Left lung (tissue), 10 donors: ENCODE data around the gene AGTRAP. TPM values are rescaled to one million over a fixed set of nuclear protein-coding genes. Genes with fewer than 3 reads are reported as not detected.

ENCODE experiments used
- ATAC-seq: fragments of 200-7000 bp; cut with Tn5 transposase; one replicate; pipeline ENCODE4 v1.9.1; 2020; ENCODE audit warnings: moderate library complexity
- DNase-seq, 4 donors: peaks; one replicate each; pipeline ENCODE4 v3.0.0-alpha.2; 2013 to 2020
- H3K27ac ChIP-seq, 2 donors: fragments of 200-600 bp; sonication (generic) in 1 of 2; one replicate each; pipeline versions ENCODE4 v1.5.0 to v1.8.0; 2020 to 2021
- H3K27me3 ChIP-seq, 2 donors: fragments of 200-600 bp; sonication (generic) in 1 of 2; one replicate each; pipeline versions ENCODE4 v1.5.0 to v1.8.0; 2020 to 2021
- H3K36me3 ChIP-seq, 2 donors: fragments of 200-600 bp; sonication (generic) in 1 of 2; one replicate each; pipeline versions ENCODE4 v1.5.0 to v1.8.0; 2020 to 2021
- H3K4me1 ChIP-seq, 2 donors: fragments of 200-600 bp; one replicate each; pipeline ENCODE4 v1.8.0; 2021
- H3K4me3 ChIP-seq, 2 donors: fragments of 200-600 bp; sonication (generic) in 1 of 2; one replicate each; pipeline versions ENCODE4 v1.5.0 to v1.8.0; 2020 to 2021; ENCODE audit warnings: mild to moderate bottlenecking in 1 of 2
- H3K9me3 ChIP-seq, 2 donors: fragments of 200-600 bp; sonication (generic) in 1 of 2; one replicate each; pipeline versions ENCODE4 v1.5.0 to v1.8.0; 2020 to 2021
- intact Hi-C, 2 donors: fragments of 100-400 bp; cut with DNase I; formaldehyde crosslinking; loops; one replicate each; pipeline versions ENCODE4 v1.11.2 to v1.14.2; 2022
- polyA plus RNA-seq, 6 donors: library from polyadenylated mRNA; unstranded; fragments of 120-200 nt; gene quantifications; one replicate each; pipeline ENCODE4 v1.2.1, GENCODE V29; 2013; ENCODE audit not compliant: insufficient read length in 6 of 6
- total RNA-seq, 2 donors: library from RNA; stranded (reverse); fragmentation: NEBNext Ultra II Directional; extraction: Animal tissue kit (Norgen Biotek cat#: 25700); gene quantifications; one replicate each; pipeline ENCODE4 v1.2.1, GENCODE V29; 2021
- TF ChIP-seq, protein P1 (sequence below), 2 donors: fragments of 200-600 bp; sonication (generic) in 1 of 2; IDR thresholded peaks; one replicate each; pipeline versions ENCODE4 v1.5.0 to v1.8.0; 2021; ENCODE audit warnings: antibody characterized with exemption in 2 of 2
- donor health status: DM: no; HTN: yes; CAD: no.
- donor health status: DM: no; HTN: no; CAD: no.

Gene AGTRAP
- total and polyA plus RNA-seq, 8 donors = 24.7 to 95.8 (median 28.3) TPM

DNA sequence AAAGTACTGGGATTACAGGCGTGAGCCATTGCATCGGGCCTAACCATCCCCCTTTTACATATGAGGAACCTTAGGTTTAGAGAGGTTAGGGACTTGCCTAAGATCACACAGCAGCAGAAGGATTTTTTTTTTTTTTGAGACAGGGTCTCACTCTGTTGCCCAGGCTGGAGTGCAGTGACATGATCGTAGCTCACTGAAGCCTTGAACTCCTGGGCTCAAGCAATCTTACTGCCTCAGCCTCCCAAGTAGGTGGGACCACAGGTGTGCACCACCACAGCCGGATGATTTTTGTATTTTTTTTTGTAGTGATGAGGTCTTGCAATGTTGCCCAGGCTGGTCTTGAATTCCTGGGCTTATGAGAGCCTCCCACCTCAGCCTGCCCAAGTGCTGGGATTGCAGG, 23.9 kb downstream of the AGTRAP start:
- Histone ChIP-seq H3K4me1 (peaks cover 0 to 6% of the 10 kb centered on the region in 2 donors), H3K4me3 (no peak overlapping the region), H3K9me3 (no peaks in the 10 kb centered on the region), H3K27ac (no peak overlapping the region), H3K36me3 (no peaks in the 10 kb centered on the region), H3K27me3 (peaks cover 8 to 21% of the 10 kb centered on the region in 2 donors)
- intact Hi-C loops = no loop called here
- ATAC-seq (no peak), DNase-seq (no peak)
- TF ChIP-seq, protein P1, sequence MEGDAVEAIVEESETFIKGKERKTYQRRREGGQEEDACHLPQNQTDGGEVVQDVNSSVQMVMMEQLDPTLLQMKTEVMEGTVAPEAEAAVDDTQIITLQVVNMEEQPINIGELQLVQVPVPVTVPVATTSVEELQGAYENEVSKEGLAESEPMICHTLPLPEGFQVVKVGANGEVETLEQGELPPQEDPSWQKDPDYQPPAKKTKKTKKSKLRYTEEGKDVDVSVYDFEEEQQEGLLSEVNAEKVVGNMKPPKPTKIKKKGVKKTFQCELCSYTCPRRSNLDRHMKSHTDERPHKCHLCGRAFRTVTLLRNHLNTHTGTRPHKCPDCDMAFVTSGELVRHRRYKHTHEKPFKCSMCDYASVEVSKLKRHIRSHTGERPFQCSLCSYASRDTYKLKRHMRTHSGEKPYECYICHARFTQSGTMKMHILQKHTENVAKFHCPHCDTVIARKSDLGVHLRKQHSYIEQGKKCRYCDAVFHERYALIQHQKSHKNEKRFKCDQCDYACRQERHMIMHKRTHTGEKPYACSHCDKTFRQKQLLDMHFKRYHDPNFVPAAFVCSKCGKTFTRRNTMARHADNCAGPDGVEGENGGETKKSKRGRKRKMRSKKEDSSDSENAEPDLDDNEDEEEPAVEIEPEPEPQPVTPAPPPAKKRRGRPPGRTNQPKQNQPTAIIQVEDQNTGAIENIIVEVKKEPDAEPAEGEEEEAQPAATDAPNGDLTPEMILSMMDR (IDR thresholded peaks at IDR 0.05) = no peak

DNA sequence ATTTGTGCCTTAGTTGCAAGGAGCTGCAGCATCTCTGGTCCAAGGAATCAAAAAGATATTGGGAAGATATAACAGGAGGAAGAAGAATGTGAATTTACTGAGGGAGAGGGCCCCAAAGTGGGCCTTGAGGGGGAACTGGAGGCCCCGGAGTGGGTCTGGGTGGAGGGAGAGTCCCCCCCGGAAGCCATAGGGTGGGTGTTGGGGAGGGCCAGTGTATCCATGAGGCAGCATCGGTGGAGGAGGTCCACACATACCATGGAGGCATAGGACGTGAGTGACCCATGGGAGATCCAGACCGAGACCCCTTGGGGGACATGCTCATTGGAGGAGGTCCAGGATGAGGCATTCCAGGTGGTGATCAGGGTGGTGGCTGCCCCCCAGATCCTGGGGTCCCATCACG, 25.3 kb downstream of the AGTRAP start:
- TF ChIP-seq, protein P1 (IDR thresholded peaks at IDR 0.05) = no peak
- H3K27ac ChIP-seq = no peak overlapping the region
- no peaks in the 10 kb centered on the region for H3K9me3 ChIP-seq
- peaks cover 8 to 23% of the 10 kb centered on the region in 2 donors for H3K27me3 ChIP-seq
- ATAC-seq (no peak), DNase-seq (no peak)
- peaks cover 0 to 6% of the 10 kb centered on the region in 2 donors for H3K4me1 ChIP-seq
- H3K4me3 ChIP-seq = no peak overlapping the region
- H3K36me3 ChIP-seq = no peaks in the 10 kb centered on the region
- intact Hi-C loops = no loop called here

DNA sequence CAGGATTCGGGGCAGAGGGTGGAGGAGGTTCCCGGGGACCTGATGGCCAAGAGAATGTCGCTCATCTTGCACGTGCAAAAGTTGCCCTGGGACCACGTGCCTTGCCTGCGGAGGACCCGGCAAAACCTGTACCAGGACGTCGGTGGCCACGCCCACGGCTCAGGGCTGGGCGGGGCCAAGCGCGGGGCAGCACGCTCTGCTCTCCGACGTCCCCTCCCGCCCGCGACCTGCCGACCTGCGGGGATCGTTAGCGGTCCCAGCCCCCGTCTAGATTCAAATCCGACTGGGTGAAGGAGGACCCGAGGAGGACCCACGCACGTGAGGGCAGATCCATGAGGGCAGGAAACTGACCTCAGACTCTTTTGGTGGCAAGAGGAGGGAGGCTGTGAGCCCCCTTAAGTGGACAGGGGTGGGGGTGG, 26.1 kb downstream of the AGTRAP start, which contains the start of gene C1orf167:
Gene C1orf167, plus strand, starts transcription at position 206 of the 419 bp plus-strand sequence. CDS start 2,208 bp downstream, outside the sequence.
- H3K27me3 ChIP-seq = peaks cover 8 to 25% of the 10 kb centered on the region in 2 donors
- H3K36me3 ChIP-seq = no peaks in the 10 kb centered on the region
- H3K4me3 ChIP-seq = no peak within 1 kb of the TSS
- H3K4me1 ChIP-seq = peaks cover 0 to 6% of the 10 kb centered on the region in 2 donors
- no peak within 1 kb of the TSS for H3K27ac ChIP-seq
- intact Hi-C loops = no loop called here
- ATAC-seq (peak; percentile 77), DNase-seq (peak in 2 of 4 donors; percentile 28 to 87)
- no peaks in the 10 kb centered on the region for H3K9me3 ChIP-seq
- TF ChIP-seq, protein P1 (IDR thresholded peaks at IDR 0.05) = no peak

DNA sequence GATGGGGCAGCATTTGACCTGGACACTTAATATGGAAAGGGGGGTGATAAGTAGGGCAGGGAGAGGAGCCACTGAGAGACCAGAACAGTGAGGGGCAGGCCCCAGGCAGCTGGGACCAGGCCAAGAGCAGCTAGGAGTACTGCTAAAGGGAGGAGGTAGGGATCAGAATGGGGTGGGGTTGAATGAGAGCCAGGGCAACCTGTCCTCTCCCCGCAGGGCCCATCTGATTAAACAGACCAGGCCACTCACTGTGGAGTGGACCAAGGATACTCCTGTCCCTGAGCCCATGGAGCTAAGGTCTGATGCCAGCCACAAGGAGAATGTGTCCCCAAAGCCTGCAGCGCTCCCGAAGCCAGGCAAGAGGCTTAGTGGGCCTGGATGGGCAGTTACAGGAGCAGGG, 28.2 kb downstream of the AGTRAP start:
- Histone ChIP-seq H3K9me3 (no peaks in the 10 kb centered on the region), H3K27me3 (peaks cover 8 to 25% of the 10 kb centered on the region in 2 donors), H3K36me3 (no peaks in the 10 kb centered on the region), H3K27ac (no peak overlapping the region), H3K4me3 (no peak overlapping the region), H3K4me1 (peaks cover 0 to 6% of the 10 kb centered on the region in 2 donors)
- intact Hi-C loops = no loop called here
- ATAC-seq (no peak), DNase-seq (no peak)
- TF ChIP-seq, protein P1 (IDR thresholded peaks at IDR 0.05) = no peak

DNA sequence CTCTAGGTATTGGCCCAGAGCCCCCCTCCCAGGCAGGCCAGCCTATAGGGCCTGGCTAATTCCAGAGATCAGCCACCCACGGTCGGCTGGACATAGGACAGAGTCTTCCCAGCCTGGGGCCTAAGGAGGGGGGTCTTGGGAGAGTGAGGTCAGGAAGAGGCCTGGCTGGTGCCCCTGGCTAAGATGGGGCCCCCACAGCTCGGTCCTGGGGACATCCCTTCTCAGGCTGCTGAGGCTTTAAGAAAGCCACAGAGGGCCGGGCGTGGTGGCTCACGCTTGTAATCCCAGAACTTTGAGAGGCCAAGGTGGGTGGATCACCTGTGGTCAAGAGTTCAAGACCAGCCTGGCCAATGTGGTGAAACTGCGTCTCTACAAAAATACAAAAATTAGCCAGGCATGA, 28.6 kb downstream of the AGTRAP start:
- peaks cover 8 to 25% of the 10 kb centered on the region in 2 donors for H3K27me3 ChIP-seq
- H3K36me3 ChIP-seq = no peaks in the 10 kb centered on the region
- H3K27ac ChIP-seq = no peak overlapping the region
- DNase-seq (no peak), ATAC-seq (no peak)
- H3K4me1 ChIP-seq = peaks cover 0 to 6% of the 10 kb centered on the region in 2 donors
- intact Hi-C loops = no loop called here
- TF ChIP-seq, protein P1 (IDR thresholded peaks at IDR 0.05) = no peak
- H3K4me3 ChIP-seq = no peak overlapping the region
- H3K9me3 ChIP-seq = no peaks in the 10 kb centered on the region
